Gastroesophageal sphincter (tissue), 3 donors: ENCODE results near the gene CCDC97.

Experiments
- POLR2A ChIP-seq, 2 donors: fragments of 450-650 bp; IDR thresholded peaks; one replicate each; pipeline ENCODE4 v1.6.1; 2017; ENCODE audit warnings: antibody characterized with exemption in 2 of 2, mild to moderate bottlenecking in 2 of 2, moderate library complexity in 1 of 2
- TF ChIP-seq, protein P1 (sequence below), 4 experiments: fragments of 200-600 bp in 2 of 4; fragments of 450-650 bp in 2 of 4; sonication (generic) in 1 of 4; IDR thresholded peaks; one replicate each; pipeline ENCODE4 v1.5.1; 2017 to 2019; ENCODE audit warnings: antibody characterized with exemption in 4 of 4, mild to moderate bottlenecking in 2 of 4, moderate library complexity in 2 of 4

DNA sequence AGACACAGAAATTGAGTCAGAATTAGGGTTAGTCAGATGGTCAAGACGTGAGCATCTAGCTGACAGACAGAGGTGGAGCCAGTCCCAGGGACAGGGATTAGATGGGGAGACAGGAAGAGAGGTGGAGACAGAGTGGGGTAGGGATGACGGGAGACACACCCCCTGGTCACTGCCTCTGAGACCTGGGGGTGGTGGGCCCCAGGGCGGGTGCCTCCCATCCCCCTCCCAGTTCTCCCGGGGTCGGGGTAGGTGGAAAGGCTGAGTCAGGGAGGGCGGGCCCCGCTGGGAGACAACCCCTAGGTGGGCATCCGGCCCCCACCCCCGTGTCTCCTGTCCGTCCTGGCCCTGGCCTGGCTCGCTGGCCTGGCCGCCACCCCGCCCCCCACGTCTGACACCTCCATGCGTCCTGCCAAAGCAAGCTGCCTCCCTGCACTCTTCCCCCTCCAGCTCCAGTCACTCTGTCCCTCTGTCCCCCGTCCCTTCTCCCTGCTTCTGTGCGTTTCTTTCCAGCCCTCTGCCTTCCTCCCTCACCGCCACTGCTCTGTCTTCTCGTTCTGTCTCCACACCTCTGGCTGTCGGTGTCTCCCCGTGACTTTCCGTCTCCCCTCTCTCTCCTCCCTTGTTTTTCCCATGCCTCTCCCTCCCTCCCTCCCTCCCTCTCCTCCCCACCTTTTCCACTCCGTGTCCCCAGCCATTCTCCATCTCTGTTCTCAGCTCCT, 15.1 kb downstream of the CCDC97 start:
- TF ChIP-seq, protein P1, sequence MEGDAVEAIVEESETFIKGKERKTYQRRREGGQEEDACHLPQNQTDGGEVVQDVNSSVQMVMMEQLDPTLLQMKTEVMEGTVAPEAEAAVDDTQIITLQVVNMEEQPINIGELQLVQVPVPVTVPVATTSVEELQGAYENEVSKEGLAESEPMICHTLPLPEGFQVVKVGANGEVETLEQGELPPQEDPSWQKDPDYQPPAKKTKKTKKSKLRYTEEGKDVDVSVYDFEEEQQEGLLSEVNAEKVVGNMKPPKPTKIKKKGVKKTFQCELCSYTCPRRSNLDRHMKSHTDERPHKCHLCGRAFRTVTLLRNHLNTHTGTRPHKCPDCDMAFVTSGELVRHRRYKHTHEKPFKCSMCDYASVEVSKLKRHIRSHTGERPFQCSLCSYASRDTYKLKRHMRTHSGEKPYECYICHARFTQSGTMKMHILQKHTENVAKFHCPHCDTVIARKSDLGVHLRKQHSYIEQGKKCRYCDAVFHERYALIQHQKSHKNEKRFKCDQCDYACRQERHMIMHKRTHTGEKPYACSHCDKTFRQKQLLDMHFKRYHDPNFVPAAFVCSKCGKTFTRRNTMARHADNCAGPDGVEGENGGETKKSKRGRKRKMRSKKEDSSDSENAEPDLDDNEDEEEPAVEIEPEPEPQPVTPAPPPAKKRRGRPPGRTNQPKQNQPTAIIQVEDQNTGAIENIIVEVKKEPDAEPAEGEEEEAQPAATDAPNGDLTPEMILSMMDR (IDR thresholded peaks at IDR 0.05) = no peak
- no peak for TF ChIP-seq POLR2A (IDR thresholded peaks at IDR 0.05)
